Medulla oblongata (tissue), 1 donor: ENCODE data around the gene RAVER2.
"Not testable (repeated sequence)": the region's sequence is repeated elsewhere in the genome, so short reads cannot be mapped to it uniquely, and the experiment has no call there.

Experiments
- DNase-seq: peaks from one replicate; pipeline ENCODE4 v3.0.0-alpha.2; 2015; ENCODE audit errors: extremely low spot score

Gene RAVER2

GRCh38 chr1:64809309-64809708 is 64.4 kb downstream of the RAVER2 start:
- DNase-seq: no peak

DNA sequence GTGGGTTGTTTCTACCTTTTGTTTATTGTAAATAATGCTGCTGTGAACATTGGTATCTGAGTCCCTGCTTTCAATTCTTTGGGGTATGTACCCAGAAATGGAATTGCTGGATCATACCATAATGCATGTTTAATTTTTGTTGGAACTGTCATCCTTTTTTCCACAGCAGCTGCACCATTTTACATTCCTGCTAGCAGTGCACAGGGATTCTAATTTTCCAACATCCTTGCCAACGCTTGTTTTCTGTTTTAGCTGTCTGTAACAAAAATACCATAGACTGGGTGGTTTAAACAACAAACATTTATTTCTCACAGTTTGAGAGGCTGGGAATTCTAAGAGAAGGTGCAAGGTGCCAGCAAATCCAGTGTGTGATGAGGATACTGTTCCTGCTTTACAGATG is 65.1 kb downstream of the RAVER2 start:
- no peak for DNase-seq

DNA sequence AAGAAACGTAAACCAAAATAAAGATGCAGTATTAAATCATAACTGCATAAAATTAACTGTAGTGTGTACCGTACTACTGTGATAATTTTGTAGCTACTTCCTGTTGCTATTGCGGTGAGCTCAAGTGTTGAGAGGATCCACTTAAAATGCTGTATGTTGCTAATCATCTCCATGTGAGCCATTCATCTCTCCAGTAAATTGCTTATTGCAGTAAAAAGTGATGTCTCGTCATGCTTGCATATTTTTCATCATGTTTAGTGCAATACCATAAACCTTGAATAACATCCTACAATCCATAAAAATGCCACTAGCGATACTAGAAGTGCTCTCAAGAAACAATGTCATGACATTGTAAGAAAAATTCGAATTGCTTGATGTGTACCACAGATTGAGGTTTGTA is 66.3 kb downstream of the RAVER2 start:
- no peak for DNase-seq

DNA sequence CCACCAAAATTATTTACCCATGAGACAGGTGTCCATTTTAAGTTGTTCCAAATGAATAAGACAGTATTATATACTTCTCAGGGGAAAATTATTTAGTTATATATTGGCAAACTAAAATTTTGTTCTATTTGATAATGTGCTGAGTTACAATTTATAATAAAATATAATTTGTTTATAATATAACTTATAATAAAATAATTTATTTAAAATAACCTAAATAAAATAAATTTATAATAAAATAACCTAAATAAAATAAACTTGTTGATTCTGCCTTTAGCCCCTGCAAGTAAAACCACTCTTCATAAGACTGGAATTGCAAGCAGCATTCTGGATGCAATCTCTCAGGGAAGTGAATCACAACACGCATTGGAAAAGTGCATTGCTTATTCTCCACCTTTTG is 69.6 kb downstream of the RAVER2 start:
- DNase-seq: no peak

GRCh38 chr1:64817364-64817763 is 72.5 kb downstream of the RAVER2 start:
- not testable (repeated sequence) for DNase-seq

DNA sequence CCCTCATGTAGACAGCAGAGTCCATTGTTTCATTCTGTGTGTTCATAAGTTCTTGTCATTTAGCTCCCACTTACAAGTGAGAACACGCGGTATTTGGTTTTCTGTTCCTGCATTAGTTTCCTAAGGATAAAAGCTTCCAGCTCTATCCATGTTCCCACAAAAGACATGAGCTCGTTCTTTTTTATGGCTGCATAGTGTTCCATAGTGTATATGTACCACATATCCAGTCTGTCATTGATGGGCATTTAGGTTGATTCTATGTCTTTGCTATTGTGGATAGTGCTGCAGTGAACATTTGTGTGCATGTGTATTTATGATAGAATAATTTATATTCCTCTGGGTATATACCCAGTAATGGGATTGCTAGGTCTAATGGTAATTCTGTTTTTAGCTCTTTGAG is 75.7 kb downstream of the RAVER2 start:
- DNase-seq: not testable (repeated sequence)

GRCh38 chr1:64822621-64823020 is 77.7 kb downstream of the RAVER2 start:
- DNase-seq: no peak

GRCh38 chr1:64823691-64824476 is 79.0 kb downstream of the RAVER2 start:
- peak; percentile 93 for DNase-seq

- no peak for DNase-seq
Observed at GRCh38 chr1:64826991-64827390, 82.1 kb downstream of the RAVER2 start.

- no peak for DNase-seq
Observed at GRCh38 chr1:64828829-64829228, 84.0 kb downstream of the RAVER2 start.

GRCh38 chr1:64829411-64830029 is 84.6 kb downstream of the RAVER2 start:
- DNase-seq: no peak

GRCh38 chr1:64830030-64830651 is 85.3 kb downstream of the RAVER2 start:
- no peak for DNase-seq

DNA sequence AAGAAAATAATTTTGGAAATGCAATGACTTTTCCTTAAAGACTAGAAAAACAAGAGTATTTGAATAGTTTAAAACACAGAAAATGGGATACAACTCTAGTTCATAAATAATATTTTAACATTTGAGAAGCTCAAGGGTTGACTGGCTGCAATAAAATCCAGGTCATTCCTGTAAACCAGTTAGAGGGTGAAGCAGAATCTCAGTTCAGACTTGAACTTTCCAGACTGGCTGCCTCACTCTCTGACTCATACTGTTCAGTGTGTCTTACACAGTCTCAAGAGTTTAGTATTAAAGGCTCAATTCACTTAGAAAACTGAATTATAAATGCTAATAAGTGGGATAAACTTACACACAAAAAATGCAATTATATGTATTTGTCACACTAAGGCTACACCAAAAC is 89.9 kb downstream of the RAVER2 start:
- DNase-seq: no peak

DNA sequence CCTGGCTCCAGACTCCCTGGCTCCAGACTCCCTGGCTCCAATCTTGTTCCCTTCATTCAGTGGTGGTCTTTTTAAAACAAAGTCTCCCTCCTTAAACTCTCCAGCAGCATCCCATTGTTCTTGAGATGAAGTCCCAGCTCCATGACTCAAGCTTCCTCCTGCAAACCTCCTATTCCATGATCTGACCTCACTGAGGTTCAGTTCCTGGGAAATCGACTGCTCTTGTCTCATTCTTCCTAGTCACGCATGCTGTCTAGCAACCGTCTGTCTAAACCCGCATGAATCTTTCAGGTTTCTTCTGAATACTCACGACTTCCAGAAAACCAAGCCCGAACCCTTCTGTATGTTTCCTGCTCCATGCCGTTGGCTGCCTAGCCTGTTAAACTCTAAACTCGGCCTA is 91.9 kb downstream of the RAVER2 start:
- no peak for DNase-seq

- DNase-seq: no peak
Observed at GRCh38 chr1:64838486-64838885, 93.6 kb downstream of the RAVER2 start.

GRCh38 chr1:64839261-64839660 is 94.4 kb downstream of the RAVER2 start:
- no peak for DNase-seq

GRCh38 chr1:64839732-64840405 is 95.0 kb downstream of the RAVER2 start:
- DNase-seq: no peak

DNA sequence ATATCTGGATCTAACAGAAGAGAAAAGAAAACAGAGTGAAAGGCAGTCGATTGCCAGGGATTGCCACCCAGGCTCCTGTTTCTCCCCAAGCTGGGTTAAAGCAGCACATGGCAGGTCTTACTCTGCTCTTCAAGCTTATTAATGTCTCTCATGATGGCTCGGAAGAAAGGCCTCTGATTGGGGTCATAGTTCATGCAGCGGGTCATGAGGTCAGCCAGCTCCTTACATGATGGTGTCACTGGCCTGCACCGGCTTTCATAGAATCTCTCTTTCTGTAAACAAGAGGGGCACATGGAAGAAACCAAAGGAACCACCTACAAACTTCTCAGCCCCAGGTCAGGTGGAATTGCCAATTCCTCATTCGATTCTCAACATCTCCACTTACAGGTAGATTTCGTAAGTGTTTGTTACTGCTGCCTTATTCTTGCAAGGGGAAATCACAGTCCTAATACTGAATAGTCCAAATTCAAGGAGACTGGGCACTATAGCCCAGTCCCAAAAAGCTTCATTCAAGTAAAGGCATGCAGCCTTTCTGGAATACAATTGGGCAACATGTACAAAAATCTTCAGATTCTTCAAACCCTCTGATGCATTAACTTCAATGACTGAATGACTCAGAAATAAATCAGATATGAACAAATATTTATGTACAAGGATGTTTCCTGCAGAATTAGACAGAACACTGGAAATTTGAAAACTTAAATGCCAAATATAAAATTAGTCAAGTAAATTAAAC is 96.6 kb downstream of the RAVER2 start:
- DNase-seq: no peak

DNA sequence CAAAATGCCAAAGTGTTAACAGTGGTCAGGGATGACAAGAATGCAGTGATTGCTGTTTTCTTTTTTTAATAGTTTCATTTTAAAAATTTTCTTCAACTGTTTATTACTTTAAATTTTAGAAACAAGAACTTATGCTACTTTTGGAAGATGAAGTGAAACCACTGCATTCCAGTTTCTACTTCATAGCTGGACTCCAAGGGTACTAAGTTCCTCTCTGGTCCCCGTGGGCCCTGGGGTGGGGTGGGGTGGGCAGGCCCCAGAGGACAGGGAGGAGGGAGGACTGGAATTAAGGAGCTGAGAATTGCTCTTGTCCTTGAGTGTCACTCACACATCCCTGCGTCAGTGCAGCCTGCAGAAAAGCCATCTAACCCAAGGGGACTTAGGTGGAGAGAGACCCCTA is 97.3 kb downstream of the RAVER2 start:
- peak; percentile 25 for DNase-seq

- DNase-seq: no peak
Observed at GRCh38 chr1:64843675-64844074, 98.8 kb downstream of the RAVER2 start.

GRCh38 chr1:64844175-64844574 is 99.3 kb downstream of the RAVER2 start:
- no peak for DNase-seq

DNA sequence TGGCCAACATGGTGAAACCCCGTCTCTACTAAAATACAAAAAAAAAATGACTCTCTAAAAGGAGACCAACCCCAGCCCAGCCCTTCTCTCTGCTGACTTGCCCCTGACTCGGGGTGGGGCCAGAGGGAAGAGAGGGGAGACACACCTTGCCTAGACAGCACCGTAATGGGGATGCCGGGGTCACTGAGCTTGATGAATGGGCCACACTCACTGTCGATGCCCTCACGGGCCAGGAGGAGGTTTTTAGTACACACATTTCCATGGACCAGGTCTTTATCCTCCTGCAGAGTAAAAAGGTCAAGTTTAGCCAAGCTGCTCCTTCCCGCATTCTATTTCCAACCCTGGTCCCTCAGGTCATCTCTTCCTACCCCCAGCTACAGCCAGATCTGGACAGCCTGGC is 99.7 kb downstream of the RAVER2 start:
- DNase-seq: no peak
